MM.1S (cell line): ENCODE measurements around the gene CACNA1C.

Experiments used
- DNase-seq: peaks from one replicate; pipeline ENCODE4 v3.0.0-alpha.2; 2015
- H2AFZ ChIP-seq: fragments of 300-600 bp; sonication (generic); 2 replicates; pipeline ENCODE4 v1.6.0; 2016; ENCODE audit warnings: antibody characterized with exemption, low read length
- H3F3A ChIP-seq: fragments of 300-600 bp; sonication (generic); 2 replicates; pipeline ENCODE4 v1.6.1; 2016; ENCODE audit warnings: mild to moderate bottlenecking, antibody characterized with exemption, low read length, moderate library complexity, mixed read lengths; ENCODE audit not compliant: insufficient read depth
- H3K27ac ChIP-seq: fragments of 300-600 bp; sonication (generic); 2 replicates; pipeline ENCODE4 v1.5.1; 2016; ENCODE audit warnings: mild to moderate bottlenecking, low read length
- H3K27me3 ChIP-seq: fragments of 300-600 bp; sonication (generic); replicated peaks from 2 replicates; pipeline ENCODE4 v1.6.0; 2016; ENCODE audit warnings: low read length; ENCODE audit not compliant: insufficient read depth
- H3K36me3 ChIP-seq: fragments of 300-600 bp; sonication (generic); replicated peaks from 2 replicates; pipeline ENCODE4 v1.6.1; 2016; ENCODE audit warnings: mild to moderate bottlenecking, low read length, mixed read lengths; ENCODE audit not compliant: insufficient read depth
- H3K4me1 ChIP-seq: fragments of 300-600 bp; sonication (generic); 2 replicates; pipeline ENCODE4 v1.6.1; 2016; ENCODE audit warnings: low read length, mixed read lengths
- H3K4me2 ChIP-seq: fragments of 300-600 bp; sonication (generic); 2 replicates; pipeline ENCODE4 v1.6.0; 2016; ENCODE audit warnings: low read depth, low read length
- H3K4me3 ChIP-seq: fragments of 300-600 bp; sonication (generic); 2 replicates; pipeline ENCODE4 v1.5.1; 2016; ENCODE audit warnings: low read length, mixed read lengths
- H3K79me2 ChIP-seq: fragments of 300-600 bp; sonication (generic); 2 replicates; pipeline ENCODE4 v1.6.1; 2016; ENCODE audit warnings: mixed run types, low read length, mixed read lengths
- H3K9ac ChIP-seq: fragments of 300-600 bp; sonication (generic); 2 replicates; pipeline ENCODE4 v1.6.1; 2016; ENCODE audit warnings: low read length, mixed read lengths
- H3K9me2 ChIP-seq: fragments of 300-600 bp; sonication (generic); replicated peaks from 2 replicates; pipeline ENCODE4 v1.6.1; 2016; ENCODE audit warnings: mild to moderate bottlenecking, low read length, mixed read lengths; ENCODE audit not compliant: insufficient read depth
- H3K9me3 ChIP-seq: fragments of 300-600 bp; sonication (generic); replicated peaks from 2 replicates; pipeline ENCODE4 v1.6.1; 2016; ENCODE audit warnings: mild to moderate bottlenecking, low read length, mixed read lengths; ENCODE audit not compliant: insufficient read depth
- H4K20me1 ChIP-seq: fragments of 300-600 bp; sonication (generic); 2 replicates; pipeline ENCODE4 v1.6.1; 2016; ENCODE audit warnings: mild to moderate bottlenecking, low read length, moderate library complexity, mixed read lengths; ENCODE audit not compliant: insufficient read depth
- CTCF ChIP-seq: fragments of 300-600 bp; sonication (generic); IDR thresholded peaks from 2 replicates; pipeline ENCODE4 v1.5.1; 2016; ENCODE audit warnings: antibody characterized with exemption, low read length, mixed read lengths
- EZH2 ChIP-seq: fragments of 300-600 bp; sonication (generic); optimal IDR thresholded peaks from 2 replicates; pipeline ENCODE3; 2017; ENCODE audit warnings: low read depth, mild to moderate bottlenecking, antibody characterized with exemption, low read length, mixed read lengths
- EZH2phosphoT487 ChIP-seq: fragments of 300-600 bp; sonication (generic); IDR thresholded peaks from 2 replicates; pipeline ENCODE4 v1.6.1; 2018; ENCODE audit warnings: antibody characterized with exemption, low read length

The CACNA1C gene

GRCh38 chr12:2435511-2435910 lies 382.7 kb downstream of the CACNA1C start:
- Histone ChIP-seq H3K79me2 (no peaks in the 10 kb centered on the region), H3K36me3 (no peaks in the 10 kb centered on the region), H3K9me3 (no peaks in the 10 kb centered on the region), H3F3A (no peaks in the 10 kb centered on the region), H3K27me3 (no peaks in the 10 kb centered on the region), H3K9me2 (no peaks in the 10 kb centered on the region), H4K20me1 (no peaks in the 10 kb centered on the region), H3K27ac (no peak overlapping the region), H3K4me1 (no peaks in the 10 kb centered on the region), H3K9ac (no peak overlapping the region), H3K4me2 (no peak overlapping the region), H3K4me3 (no peak overlapping the region), H2AFZ (no peak overlapping the region)
- no peak for DNase-seq
- no peak for TF ChIP-seq EZH2
- TF ChIP-seq EZH2phosphoT487 = no peak
- TF ChIP-seq CTCF = no peak

GRCh38 chr12:2439332-2440100 lies 386.7 kb downstream of the CACNA1C start:
- H3K4me2 ChIP-seq = no peak overlapping the region

GRCh38 chr12:2443776-2444175 lies 391.0 kb downstream of the CACNA1C start:
- H3K9me2 ChIP-seq = no peaks in the 10 kb centered on the region
- no peak for DNase-seq

More at GRCh38 chr12:2439332-2440100, 386.7 kb downstream of the CACNA1C start:
- H3K79me2 ChIP-seq = no peaks in the 10 kb centered on the region
- H3K4me3 ChIP-seq = no peak overlapping the region
- H3K9ac ChIP-seq = no peak overlapping the region
- H3K9me3 ChIP-seq = no peaks in the 10 kb centered on the region
- H3K27me3 ChIP-seq = no peaks in the 10 kb centered on the region
- no peak for TF ChIP-seq EZH2
- TF ChIP-seq EZH2phosphoT487 = no peak
- no peak for TF ChIP-seq CTCF
- no peaks in the 10 kb centered on the region for H3K9me2 ChIP-seq
- no peaks in the 10 kb centered on the region for H3K4me1 ChIP-seq
- no peak overlapping the region for H3K27ac ChIP-seq
- no peak overlapping the region for H2AFZ ChIP-seq
- H3F3A ChIP-seq = no peaks in the 10 kb centered on the region
- H3K36me3 ChIP-seq = no peaks in the 10 kb centered on the region
- H4K20me1 ChIP-seq = no peaks in the 10 kb centered on the region
- no peak for DNase-seq

More at GRCh38 chr12:2443776-2444175, 391.0 kb downstream of the CACNA1C start:
- H2AFZ ChIP-seq = no peak overlapping the region
- H4K20me1 ChIP-seq = no peaks in the 10 kb centered on the region
- no peaks in the 10 kb centered on the region for H3K36me3 ChIP-seq
- H3K9me3 ChIP-seq = no peaks in the 10 kb centered on the region
- TF ChIP-seq CTCF = no peak
- TF ChIP-seq EZH2 = no peak
- no peak for TF ChIP-seq EZH2phosphoT487
- H3K4me1 ChIP-seq = no peaks in the 10 kb centered on the region
- no peak overlapping the region for H3K4me3 ChIP-seq
- H3F3A ChIP-seq = no peaks in the 10 kb centered on the region
- H3K27ac ChIP-seq = no peak overlapping the region
- no peak overlapping the region for H3K9ac ChIP-seq
- H3K27me3 ChIP-seq = no peaks in the 10 kb centered on the region
- no peaks in the 10 kb centered on the region for H3K79me2 ChIP-seq
- H3K4me2 ChIP-seq = no peak overlapping the region
